Right lobe of liver (tissue), 6 donors: Measurements from ENCODE around the gene PGAP2. TPM values are rescaled to one million over a fixed set of nuclear protein-coding genes. Genes with fewer than 3 reads are reported as not detected.
"Not testable (repeated sequence)": the region's sequence is repeated elsewhere in the genome, so short reads cannot be mapped to it uniquely, and the experiment has no call there.

Source experiments
- ATAC-seq, 4 donors: fragments of 200-7000 bp; cut with Tn5 transposase; one replicate each; pipeline ENCODE4 v1.9.1; 2020; ENCODE audit warnings: mild to moderate bottlenecking in 4 of 4, moderate library complexity in 4 of 4
- DNase-seq, 3 donors: peaks; one replicate each; pipeline ENCODE4 v3.0.0-alpha.2; 2020
- H3K27ac ChIP-seq, 3 donors: fragments of 200-600 bp; one replicate each; pipeline ENCODE4 v1.8.0; 2022
- H3K27me3 ChIP-seq, 2 donors: fragments of 200-600 bp; one replicate each; pipeline ENCODE4 v1.8.0; 2022
- H3K36me3 ChIP-seq, 4 donors: fragments of 200-600 bp; sonication (generic) in 1 of 4; one replicate each; pipeline versions ENCODE4 v1.5.1 to v1.8.0; 2017 to 2022; ENCODE audit warnings: control low read depth in 1 of 4
- H3K4me1 ChIP-seq, 4 donors: fragments of 200-600 bp; sonication (generic) in 1 of 4; one replicate each; pipeline versions ENCODE4 v1.5.1 to v1.8.0; 2017 to 2022; ENCODE audit warnings: control low read depth in 1 of 4
- H3K4me3 ChIP-seq, 3 donors: fragments of 200-600 bp; one replicate each; pipeline ENCODE4 v1.8.0; 2022
- H3K9me3 ChIP-seq, 4 donors: fragments of 200-600 bp; sonication (generic) in 1 of 4; one replicate each; pipeline versions ENCODE4 v1.5.1 to v1.8.0; 2017 to 2022; ENCODE audit warnings: control low read depth in 1 of 4
- CTCF ChIP-seq, 4 donors: fragments of 200-600 bp in 3 of 4; fragments of 450-650 bp in 1 of 4; IDR thresholded peaks; one replicate each; pipeline versions ENCODE4 v1.5.1 to v1.8.0; 2016 to 2022; ENCODE audit warnings: antibody characterized with exemption in 4 of 4, mild to moderate bottlenecking in 2 of 4
- POLR2A ChIP-seq: fragments of 450-650 bp; IDR thresholded peaks from one replicate; pipeline ENCODE4 v1.6.1; 2017; ENCODE audit warnings: antibody characterized with exemption, mild to moderate bottlenecking
- WGBS: methylation state at CpG from one replicate; pipeline ENCODE4 v1.1.6; 2018; ENCODE audit warnings: low coverage, low lambda C conversion rate; ENCODE audit not compliant: insufficient coverage; ENCODE audit errors: missing lambda C conversion rate; 5-methylcytosine and 5-hydroxymethylcytosine counted together
- intact Hi-C, 2 donors: fragments of 100-400 bp; cut with DNase I; formaldehyde crosslinking; loops; one replicate each; pipeline versions ENCODE4 v1.11.2 to v1.14.1; 2022
- long read RNA-seq: library from polyadenylated mRNA; unstranded; transcript quantifications from one replicate; pipeline ENCODE4 v2.0.0, GENCODE V29; 2019
- total RNA-seq, 6 experiments: library from RNA; depleted of rRNA in 2 of 6; stranded (reverse); fragments of >200 nt in 2 of 6; fragmentation: NEBNext Ultra II Directional in 3 of 6; extraction: Animal tissue kit (Norgen Biotek cat#: 25700) in 3 of 6; gene quantifications; one replicate each; pipeline versions ENCODE4 v1.1.0 to v1.2.4, GENCODE V29; 2016 to 2023
- donor health status: DM: no; HTN: yes; CAD: no.
- donor health status: DM: no; HTN: no; CAD: no.
- donor health status: DM: no; HTN: no; CAD: no.
- donor health status: DM: no; HTN: yes; CAD: no.
- donor health status: DM: no; HTN: yes; CAD: no.

Gene PGAP2
- 10 to 100 TPM; 14.8 to 26.8 (median 17.9) TPM for total RNA-seq
- long read RNA-seq, partial matches to known transcripts: 0 of 7 reads
- long read RNA-seq, other reads (novel, unspliced or antisense): 3 of 7 reads

DNA sequence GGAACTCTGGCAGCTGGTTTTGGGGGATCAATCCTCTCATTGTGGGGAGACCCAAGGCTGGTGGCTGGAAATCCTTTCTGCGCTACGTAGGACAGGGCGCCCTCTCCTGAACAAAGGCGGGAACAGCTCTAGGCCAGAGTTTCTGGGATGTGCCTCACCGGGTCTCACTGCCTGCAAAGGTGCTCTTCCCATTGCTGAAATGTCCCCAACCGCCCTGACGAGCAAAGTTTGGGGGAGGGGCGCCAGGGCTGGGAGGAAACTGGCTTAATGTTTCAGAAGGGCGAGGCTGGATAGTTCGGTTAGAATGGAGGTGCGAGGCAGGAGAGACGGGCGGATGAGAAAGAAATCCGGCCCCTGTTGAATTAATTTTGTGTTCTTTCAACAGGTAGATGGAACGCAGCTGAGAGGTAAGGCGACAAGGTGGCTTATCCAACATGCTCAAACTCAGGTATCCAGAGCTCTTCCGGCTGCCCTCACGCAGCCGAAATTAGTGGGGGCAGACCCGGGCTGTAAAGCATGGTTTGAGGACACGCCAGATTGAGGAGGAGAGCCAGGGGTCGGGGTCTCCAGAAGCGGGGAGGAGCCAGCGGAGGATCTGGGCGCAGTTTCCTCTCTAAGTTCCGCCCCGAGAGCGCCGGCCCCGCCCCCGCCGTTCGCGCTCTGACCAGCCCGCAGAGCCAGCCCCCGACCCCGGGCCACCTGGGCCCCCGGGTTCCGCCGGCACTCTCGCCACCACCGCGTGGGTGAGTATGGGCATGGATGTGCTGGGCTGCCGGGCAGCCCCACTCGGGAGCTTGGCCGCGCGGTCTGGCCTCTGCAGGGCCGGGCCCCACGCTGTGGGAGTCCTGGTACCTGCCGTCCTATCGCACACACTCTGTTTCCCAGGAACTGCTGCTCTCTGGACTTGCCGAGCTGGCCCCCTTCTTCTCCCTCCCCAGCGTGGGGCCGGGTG, at the start of gene PGAP2:
PGAP2 (plus strand) TSS at position 652 of the 952 bp plus-strand sequence. CDS start 2,700 bp downstream, outside the sequence.
- 2% methylated on average over 21 of the region's 55 CpGs for WGBS
- no peaks in the 10 kb centered on the region for H3K27me3 ChIP-seq
- TF ChIP-seq CTCF (IDR thresholded peaks at IDR 0.05) (peak; percentile 46 to 67 (median 65)), POLR2A (no peak)
- DNase-seq (peak; percentile 72 to 80 (median 74)), ATAC-seq (peak; percentile 83 to 84 (median 83))
- H3K36me3 ChIP-seq: no peaks in the 10 kb centered on the region
- peak within 1 kb of the TSS; percentile 79 to 91 (median 85) for H3K4me3 ChIP-seq
- intact Hi-C loops: no loop called here
- H3K27ac ChIP-seq: peak within 1 kb of the TSS; percentile 41 to 65 (median 60)
- no peaks in the 10 kb centered on the region for H3K9me3 ChIP-seq
- peaks cover 0 to 11% (median 2%) of the 10 kb centered on the region in 4 donors for H3K4me1 ChIP-seq

DNA sequence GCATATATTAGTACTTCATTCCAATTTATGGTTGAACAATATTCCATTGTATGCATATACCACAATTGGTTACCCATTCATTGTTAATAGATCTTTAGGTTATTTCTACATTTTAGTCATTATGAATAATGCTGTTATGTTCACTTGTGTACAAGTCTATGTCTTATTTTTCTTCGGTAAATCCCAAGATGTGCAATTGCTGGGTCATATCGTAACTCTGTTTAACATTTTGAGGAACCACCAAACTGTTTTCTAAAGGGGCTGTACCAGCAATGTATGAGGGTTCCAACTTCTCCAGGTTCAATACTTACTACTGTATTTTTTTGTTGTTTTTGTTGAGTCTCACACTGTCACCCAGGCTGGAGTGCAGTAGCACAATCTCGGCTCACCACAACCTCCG, 44.1 kb upstream of the PGAP2 start:
- intact Hi-C loops: no loop called here
- Histone ChIP-seq H3K36me3 (peaks cover 2 to 99% (median 54%) of the 10 kb centered on the region in 4 donors), H3K4me1 (no peaks in the 10 kb centered on the region), H3K27me3 (no peaks in the 10 kb centered on the region), H3K9me3 (no peaks in the 10 kb centered on the region), H3K4me3 (no peak overlapping the region), H3K27ac (no peak overlapping the region)
- WGBS: 97% methylated on average over 3 of the region's 4 CpGs
- no peak for ATAC-seq
- no peak for DNase-seq
- TF ChIP-seq CTCF (IDR thresholded peaks at IDR 0.05): no peak
- TF ChIP-seq POLR2A: no peak

DNA sequence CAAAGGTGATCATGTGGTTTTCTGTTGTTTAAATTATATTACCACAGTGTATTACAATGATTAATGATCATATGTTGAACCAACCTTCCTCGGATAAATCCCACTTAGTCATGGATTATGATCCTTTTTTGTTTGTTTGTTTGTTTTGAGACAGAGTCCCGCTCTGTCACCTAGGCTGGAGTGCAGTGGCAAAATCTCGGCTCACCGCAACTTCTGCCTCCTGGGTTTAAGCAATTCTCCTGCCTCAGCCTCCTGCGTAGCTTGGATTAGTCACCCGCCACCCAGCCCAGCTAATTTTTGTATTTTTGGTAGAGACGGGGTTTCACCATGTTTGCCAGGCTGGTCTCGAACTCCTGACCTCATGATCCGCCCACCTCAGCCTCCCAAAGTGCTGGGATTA, 41.5 kb upstream of the PGAP2 start:
- H3K9me3 ChIP-seq, H3K27ac ChIP-seq, H3K4me1 ChIP-seq, intact Hi-C loops, ATAC-seq, H3K27me3 ChIP-seq, DNase-seq, H3K4me3 ChIP-seq: not testable (repeated sequence)
- peaks cover 4 to 97% (median 47%) of the 10 kb centered on the region in 4 donors for H3K36me3 ChIP-seq
- 84% methylated on average over 8 of the region's 9 CpGs for WGBS

DNA sequence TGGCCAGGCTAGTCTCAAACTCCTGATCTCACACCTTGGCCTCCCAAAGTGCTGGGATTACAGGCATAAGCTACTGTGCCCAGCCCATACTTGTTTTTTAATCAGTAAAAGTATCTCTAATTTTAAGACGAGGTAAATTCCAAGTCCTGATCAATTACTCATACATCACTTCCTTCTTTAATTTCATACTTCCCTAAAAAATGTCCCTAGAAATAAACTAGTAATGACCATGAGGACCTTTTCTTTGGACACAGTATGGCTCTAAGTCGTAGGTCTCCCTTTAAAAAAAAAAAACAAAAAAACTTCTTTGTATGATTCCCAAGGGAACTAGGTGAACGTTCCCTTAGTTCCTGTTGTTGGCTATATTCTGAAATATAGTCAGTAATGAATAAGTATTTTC, 40.8 kb upstream of the PGAP2 start:
- H3K4me3 ChIP-seq: no peak overlapping the region
- no peaks in the 10 kb centered on the region for H3K4me1 ChIP-seq
- no peak overlapping the region for H3K27ac ChIP-seq
- no peak for DNase-seq
- ATAC-seq: no peak
- no peaks in the 10 kb centered on the region for H3K9me3 ChIP-seq
- H3K36me3 ChIP-seq: peaks cover 4 to 96% (median 47%) of the 10 kb centered on the region in 4 donors
- no peaks in the 10 kb centered on the region for H3K27me3 ChIP-seq
- 73% methylated on average over 3 of the region's 3 CpGs for WGBS
- intact Hi-C loops: no loop called here
- no peak for TF ChIP-seq POLR2A
- TF ChIP-seq CTCF (IDR thresholded peaks at IDR 0.05): no peak

DNA sequence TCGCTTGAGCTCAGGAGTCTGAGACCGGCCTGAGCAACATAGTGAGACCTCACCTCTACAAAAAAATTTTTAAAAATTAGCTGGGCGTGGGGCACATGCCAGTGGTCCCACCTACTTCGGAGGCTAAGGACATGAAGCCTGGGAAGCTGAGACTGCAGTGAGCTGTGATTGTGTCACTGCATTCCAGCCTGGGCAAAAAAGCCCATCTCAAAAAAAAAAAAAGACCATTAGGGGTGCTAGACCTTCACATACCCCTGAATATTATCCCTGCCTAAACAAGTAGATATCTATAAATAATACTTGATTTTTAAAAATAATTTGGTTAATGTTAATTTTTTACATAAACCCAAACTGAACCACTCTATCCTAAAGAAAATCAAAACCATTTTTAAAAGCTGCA, 35.2 kb upstream of the PGAP2 start:
- H3K27me3 ChIP-seq: no peaks in the 10 kb centered on the region
- intact Hi-C loops: no loop called here
- no peak overlapping the region for H3K4me3 ChIP-seq
- peaks cover 3 to 96% (median 31%) of the 10 kb centered on the region in 4 donors for H3K36me3 ChIP-seq
- H3K4me1 ChIP-seq: no peaks in the 10 kb centered on the region
- H3K27ac ChIP-seq: no peak overlapping the region
- TF ChIP-seq CTCF (IDR thresholded peaks at IDR 0.05): no peak
- TF ChIP-seq POLR2A: no peak
- ATAC-seq: no peak
- H3K9me3 ChIP-seq: no peaks in the 10 kb centered on the region
- no peak for DNase-seq
- 90% methylated on average over 4 of the region's 4 CpGs for WGBS
